ENCODE results near the gene IRX3.
"Not testable (repeated sequence)": the region's sequence is repeated elsewhere in the genome, so short reads cannot be mapped to it uniquely, and the experiment has no call there.

IRX3 gene

DNA sequence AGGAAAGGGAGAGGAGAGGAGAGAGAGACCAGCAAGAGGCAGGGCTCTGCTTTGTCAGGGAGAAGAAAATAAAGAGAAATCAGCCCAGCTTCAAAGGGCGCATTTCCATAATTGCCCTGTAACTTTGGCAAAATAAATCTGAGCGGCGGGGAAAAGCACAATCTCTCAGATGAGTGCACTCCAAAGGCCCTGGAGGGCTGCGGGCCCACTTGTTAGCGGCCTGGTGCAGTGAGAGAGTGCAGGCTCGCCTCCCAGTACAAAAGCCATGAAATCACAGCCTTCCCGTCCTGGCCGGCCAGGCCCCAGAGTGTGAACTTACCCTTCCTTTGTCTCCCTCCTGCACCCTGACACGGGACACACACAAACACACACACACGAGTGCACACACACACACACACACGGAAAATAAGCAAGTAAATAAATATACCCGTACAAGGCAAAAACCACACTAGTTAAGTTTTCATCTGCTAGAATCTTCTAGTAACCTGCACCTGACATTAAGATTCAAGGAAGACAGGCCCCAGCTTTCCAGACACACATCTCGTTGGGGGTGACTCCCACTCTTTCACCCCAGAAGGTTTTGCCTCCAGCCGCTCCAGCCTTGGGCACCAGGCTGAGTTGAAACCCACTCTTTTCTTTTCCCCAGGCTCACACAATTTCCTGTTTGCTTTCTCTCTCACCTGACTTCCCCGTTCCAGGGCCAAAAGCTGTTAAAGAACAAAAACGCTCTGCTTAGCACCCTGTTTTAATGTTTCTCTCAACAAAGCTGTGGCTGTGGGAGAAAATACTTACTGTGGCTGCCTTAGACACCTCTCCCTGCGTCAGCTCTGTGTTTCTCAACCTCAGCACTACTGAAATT is 8.5 kb downstream of the IRX3 start:
- no peak for DNase-seq (ENCODE audit: extremely low read depth in 1 of 2, low read depth in 1 of 2)

- no peak for DNase-seq (ENCODE audit: extremely low read depth in 1 of 2, low read depth in 1 of 2)
These were observed 10.6 kb downstream of the IRX3 start for GRCh38 chr16:54275956-54276355.

DNA sequence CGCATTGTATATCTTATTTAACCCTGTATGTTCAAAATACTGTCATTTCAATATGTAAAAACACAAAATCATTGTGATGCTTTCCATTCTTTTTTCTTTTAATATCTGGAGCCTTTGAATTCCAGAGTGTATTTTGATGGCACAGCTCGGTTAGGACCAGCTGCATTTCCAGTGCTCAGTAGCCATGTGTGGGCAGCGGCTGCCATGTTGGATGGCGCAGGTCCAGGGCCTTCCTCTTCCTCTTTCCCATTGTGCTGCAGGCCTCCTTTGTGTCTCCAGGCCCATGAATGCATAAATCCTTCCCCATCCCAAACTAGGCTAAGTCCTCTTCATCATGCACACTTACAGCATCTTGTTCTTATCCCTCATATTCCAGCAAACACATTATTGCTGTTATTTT is 13.0 kb downstream of the IRX3 start:
- DNase-seq (ENCODE audit: extremely low read depth in 1 of 2, low read depth in 1 of 2) = no peak

DNA sequence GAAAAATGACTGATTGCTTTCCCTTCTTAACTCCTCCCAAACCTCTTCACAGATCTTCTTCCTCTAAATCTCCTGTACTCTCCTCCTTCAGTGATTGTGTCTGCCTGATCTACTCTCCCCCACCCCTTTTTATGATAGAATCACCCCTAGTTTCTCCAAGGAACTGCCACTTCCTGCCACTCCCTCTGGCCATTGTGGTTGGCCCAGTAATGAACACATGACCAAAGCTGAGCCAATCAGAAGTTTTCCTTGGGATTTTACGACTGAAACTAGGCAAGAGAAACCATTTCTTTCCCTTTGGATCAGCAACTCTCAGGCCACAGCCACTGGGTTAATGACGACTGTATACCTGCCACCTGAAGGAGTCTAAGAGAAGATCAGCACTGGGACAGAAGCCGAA is 15.9 kb downstream of the IRX3 start:
- no peak for DNase-seq (ENCODE audit: extremely low read depth in 1 of 2, low read depth in 1 of 2)

GRCh38 chr16:54269461-54269860 is 17.1 kb downstream of the IRX3 start:
- no peak for DNase-seq (ENCODE audit: extremely low read depth in 1 of 2, low read depth in 1 of 2)

- DNase-seq (ENCODE audit: extremely low read depth in 1 of 2, low read depth in 1 of 2) = no peak
These were observed 17.8 kb downstream of the IRX3 start for GRCh38 chr16:54268766-54269165.

DNA sequence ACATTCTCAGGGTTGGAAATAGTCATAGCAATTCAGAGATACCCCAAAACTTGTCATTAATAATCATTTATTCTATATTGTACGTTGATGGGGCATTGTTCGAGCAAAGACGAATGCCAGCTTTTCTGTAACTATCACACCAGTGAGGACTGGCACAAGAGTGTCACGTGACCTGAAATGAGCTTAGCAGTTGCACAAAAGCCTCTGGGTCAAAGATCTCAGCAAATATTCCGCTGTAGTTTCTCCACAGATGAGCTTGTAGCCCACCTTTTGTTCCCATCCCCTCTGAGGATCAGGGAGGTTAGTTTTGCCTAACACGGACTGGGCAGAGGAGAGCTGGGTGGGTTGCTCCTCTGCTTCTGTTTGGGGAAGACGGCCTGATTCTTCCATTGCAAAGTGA is 18.2 kb downstream of the IRX3 start:
- DNase-seq (ENCODE audit: extremely low read depth in 1 of 2, low read depth in 1 of 2) = no peak

GRCh38 chr16:54266363-54266955 is 20.1 kb downstream of the IRX3 start:
- DNase-seq (ENCODE audit: extremely low read depth in 1 of 2, low read depth in 1 of 2) = no peak

DNA sequence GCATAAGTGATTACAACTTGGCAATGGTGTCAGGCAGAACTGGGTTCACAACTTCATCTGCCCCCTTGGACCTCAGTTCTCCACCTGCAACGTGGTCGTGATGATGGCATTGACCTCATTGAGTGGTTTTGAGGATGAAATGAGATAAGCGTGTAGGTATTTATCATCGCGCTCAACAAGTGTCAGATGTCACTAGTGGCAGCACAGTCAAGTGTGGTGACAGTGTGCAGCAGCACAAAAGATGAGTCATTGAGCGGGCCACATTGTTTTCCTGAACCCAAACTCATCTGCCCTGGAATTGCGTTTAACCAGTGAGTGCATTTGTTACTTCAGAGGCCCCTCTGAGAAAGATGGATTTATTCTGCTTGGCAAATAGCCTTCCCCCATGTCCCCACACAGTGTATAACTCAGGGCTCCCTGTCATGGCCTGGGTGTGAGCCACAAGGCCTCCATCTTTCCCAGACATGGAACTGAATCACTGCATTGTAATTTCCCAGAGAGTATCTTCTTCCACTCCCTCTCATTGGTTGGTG is 20.9 kb downstream of the IRX3 start:
- DNase-seq (ENCODE audit: extremely low read depth in 1 of 2, low read depth in 1 of 2) = no peak

DNA sequence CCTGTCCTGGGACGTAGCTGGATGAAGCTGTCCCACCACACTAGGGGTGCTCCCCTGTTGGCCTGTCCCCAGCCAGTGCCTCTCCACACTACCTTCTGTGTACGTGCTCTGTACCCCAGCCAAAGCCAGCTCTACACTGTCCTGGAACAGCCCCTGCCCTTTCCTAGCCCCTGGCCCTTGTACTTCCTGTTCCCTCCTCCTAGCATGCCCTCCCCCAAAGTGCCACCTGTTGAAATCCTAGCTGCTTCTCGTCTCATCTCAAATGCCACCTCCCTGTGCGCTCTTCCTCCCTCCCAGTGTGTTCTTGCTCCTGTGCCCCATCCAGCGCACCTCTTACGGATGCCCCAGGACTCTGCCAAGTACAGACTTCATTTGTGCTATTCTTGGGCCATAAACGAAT is 33.5 kb downstream of the IRX3 start:
- DNase-seq (ENCODE audit: extremely low read depth in 1 of 2, low read depth in 1 of 2) = no peak

- DNase-seq (ENCODE audit: extremely low read depth in 1 of 2, low read depth in 1 of 2) = no peak
These were observed 37.5 kb downstream of the IRX3 start for GRCh38 chr16:54248863-54249710.

DNA sequence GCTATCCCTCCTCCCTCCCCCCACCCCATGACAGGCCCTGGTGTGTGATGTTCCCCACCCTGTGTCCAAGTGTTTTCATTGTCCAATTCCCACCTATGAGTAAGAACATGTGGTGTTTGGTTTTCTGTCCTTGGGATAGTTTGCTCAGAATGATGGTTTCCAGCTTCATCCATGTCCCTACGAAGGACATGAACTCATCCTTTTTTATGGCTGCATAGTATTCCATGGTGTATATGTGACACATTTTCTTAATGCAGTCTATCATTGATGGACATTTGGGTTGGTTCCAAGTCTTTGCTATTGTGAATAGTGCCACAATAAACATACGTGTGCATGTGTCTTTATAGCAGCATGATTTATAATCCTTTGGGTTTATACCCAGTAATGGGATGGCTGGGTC is 38.9 kb downstream of the IRX3 start:
- DNase-seq (ENCODE audit: extremely low read depth in 1 of 2, low read depth in 1 of 2) = not testable (repeated sequence)

- no peak for DNase-seq (ENCODE audit: extremely low read depth in 1 of 2, low read depth in 1 of 2)
These were observed 40.1 kb downstream of the IRX3 start for GRCh38 chr16:54246454-54246821.

DNA sequence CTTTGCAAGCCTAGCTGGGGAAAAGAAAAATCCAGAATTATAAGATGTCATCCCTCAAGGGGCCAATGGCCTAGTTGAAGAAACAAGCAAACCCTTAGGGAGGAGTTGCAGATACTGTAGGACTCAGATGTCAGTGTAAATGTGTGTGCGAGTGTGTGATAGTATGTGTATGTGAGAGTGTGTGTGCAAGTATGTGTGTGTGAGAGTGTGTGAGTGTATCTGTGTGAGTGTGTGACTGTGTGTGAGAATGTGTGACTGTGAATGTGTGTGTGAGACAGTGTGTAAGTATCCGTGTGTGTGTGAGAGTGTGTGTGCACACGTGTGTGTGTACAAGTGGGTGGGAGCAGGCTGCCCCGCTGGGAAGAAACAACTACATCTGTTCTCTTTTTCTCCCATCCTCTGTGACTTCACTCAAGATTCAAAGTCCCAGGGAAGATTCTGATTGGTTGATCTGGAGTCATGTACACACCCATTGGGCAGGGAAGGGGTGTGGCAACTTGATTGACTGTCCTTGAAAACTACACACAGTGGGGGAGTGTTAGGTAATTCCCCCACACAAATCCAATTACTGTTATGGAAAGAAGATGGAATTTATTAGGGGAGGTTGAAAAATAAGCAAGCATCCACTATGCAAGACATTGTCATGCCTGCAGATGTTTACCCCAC is 40.7 kb downstream of the IRX3 start:
- no peak for DNase-seq (ENCODE audit: extremely low read depth in 1 of 2, low read depth in 1 of 2)

- no peak for DNase-seq (ENCODE audit: extremely low read depth in 1 of 2, low read depth in 1 of 2)
These were observed 42.3 kb downstream of the IRX3 start for GRCh38 chr16:54244061-54244886.

DNA sequence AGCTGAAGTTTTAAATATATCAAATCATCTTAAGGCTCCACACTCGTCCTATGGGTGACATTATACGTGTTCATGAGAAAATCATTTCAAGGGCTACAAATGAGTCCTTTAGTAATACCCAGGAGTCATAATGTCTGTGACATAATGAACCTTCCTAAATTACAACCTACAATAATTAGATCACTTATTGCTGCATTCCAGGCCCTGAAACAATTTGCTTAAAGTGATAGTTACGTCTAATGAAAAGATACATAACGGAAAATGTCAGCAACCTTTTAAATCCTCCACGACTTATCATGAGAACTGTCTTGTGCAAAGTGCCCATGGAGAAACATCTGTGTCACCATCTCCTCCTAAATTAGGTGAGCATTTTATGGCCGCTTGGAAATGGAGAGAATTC is 43.4 kb downstream of the IRX3 start:
- no peak for DNase-seq (ENCODE audit: extremely low read depth in 1 of 2, low read depth in 1 of 2)

DNA sequence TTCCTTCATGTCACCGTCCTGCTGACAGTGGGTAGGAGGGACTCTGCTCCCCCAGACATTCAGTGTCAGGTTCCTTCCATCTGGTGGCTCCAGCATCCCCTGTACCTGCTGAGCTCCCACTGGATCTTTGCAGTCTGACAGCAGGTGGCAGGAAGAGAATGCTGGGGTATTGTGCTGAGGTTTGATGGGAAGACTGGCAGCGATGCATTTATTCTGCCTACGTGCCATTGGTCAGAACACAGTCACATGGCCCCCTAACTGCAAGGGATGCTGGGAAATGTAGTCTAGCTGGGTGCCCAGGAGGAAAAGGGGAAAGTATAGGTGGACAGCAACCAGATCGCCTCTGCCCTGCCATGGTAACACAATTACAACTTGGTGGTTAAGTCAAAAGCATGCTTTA is 44.4 kb downstream of the IRX3 start:
- DNase-seq (ENCODE audit: extremely low read depth in 1 of 2, low read depth in 1 of 2) = no peak

- DNase-seq (ENCODE audit: extremely low read depth in 1 of 2, low read depth in 1 of 2) = no peak
These were observed 45.1 kb downstream of the IRX3 start for GRCh38 chr16:54241525-54241924.

DNA sequence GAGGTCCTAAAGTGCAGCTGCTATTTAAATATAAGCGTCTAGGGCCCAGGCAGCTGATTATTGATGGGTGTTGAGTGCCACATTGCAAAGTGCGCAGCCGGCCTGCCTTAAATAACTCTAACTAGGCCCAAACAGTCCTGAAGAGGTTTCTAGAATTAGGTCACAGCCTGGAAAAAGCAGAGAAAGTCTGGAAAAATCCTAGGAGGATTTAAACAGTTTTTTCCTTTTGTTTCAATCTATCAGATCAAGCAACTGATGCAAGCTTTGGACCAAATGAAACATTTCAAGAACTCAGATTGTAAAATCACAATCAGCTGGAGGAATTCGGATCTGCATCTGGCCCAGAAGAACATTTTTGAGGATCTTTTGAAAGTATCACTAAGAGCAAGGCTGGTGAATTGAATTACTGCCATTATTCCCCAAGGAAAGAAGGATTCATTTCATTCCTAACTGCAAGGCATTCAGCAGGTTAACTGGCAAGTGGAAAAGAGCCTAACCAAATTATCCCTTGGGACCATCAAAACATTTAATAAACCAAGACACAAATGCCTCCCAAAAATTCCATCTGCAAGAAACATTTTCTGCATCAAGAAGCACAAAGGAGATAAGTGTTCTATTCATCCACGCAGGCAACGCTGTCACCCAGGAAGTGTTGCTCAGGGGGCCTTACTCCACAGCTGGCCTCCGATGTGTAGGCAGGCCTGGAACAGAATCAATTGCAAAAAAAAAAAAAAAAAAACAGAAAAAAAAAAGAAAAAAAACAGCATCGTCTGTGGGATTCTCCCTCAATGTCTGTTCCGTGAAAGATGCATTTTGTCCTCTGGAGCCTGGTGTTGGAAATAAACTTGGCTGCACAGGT is 46.1 kb downstream of the IRX3 start:
- DNase-seq (ENCODE audit: extremely low read depth in 1 of 2, low read depth in 1 of 2) = no peak
